ENCODE data around the gene MYO18B.

DNA sequence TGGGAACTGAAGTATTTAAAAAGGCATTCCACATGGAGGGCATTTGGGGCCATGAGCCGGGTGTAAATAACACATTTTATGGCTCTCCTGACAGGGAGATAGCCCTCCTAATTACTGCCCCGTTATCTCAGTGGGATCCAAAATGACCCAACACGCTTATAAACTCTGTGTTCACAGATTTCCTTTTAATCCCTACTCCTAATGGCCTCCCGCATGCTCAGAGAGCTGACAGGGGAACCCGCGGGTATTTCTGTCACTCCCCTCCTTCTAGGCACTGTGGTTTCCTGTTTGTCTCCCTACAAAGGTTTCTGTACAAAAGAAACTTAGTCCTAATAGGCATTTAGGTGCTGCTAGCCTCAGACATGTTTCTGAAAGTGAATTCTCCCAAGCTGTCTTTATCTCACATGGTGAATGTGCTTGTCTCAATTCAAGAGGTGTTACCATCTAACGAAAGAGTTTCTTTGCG is 224.5 kb downstream of the MYO18B start:
- no peak for TF ChIP-seq EZH2 (IDR thresholded peaks at IDR 0.05; ENCODE audit: borderline replicate concordance, insufficient read depth, low read depth, low read length, poor library complexity, severe bottlenecking)
- TF ChIP-seq CTCF (IDR thresholded peaks at IDR 0.05): no peak
